ENCODE data around the gene SLC32A1.

GRCh38 chr20:38723848-38724625 is at the start of gene SLC32A1:
- no peak for TF ChIP-seq SMAD3 (CRISPR knock-in tag; IDR thresholded peaks at IDR 0.05; ENCODE audit: borderline replicate concordance)
- no peak for TF ChIP-seq ETV6 (CRISPR knock-in tag; IDR thresholded peaks at IDR 0.05)
- TF ChIP-seq CTCF (IDR thresholded peaks at IDR 0.05) = no peak
- TF ChIP-seq TEAD4 (CRISPR knock-in tag; IDR thresholded peaks at IDR 0.05) = no peak
- no peak for TF ChIP-seq ATF3 (CRISPR knock-in tag; conservative IDR thresholded peaks at IDR 0.05)
- no peak for TF ChIP-seq PRRX2 (CRISPR knock-in tag; IDR thresholded peaks at IDR 0.05)
- no peak for TF ChIP-seq MAX (CRISPR knock-in tag; IDR thresholded peaks at IDR 0.05)
- TF ChIP-seq ZNF232 (CRISPR knock-in tag; IDR thresholded peaks at IDR 0.05) = no peak
- no peak for TF ChIP-seq GABPB1 (CRISPR knock-in tag; IDR thresholded peaks at IDR 0.05)
- no peak for TF ChIP-seq FOXP4 (CRISPR knock-in tag; IDR thresholded peaks at IDR 0.05)
- TF ChIP-seq E2F5 (CRISPR knock-in tag; IDR thresholded peaks at IDR 0.05) = no peak
- no peak for TF ChIP-seq ZSCAN18 (CRISPR knock-in tag; IDR thresholded peaks at IDR 0.05)

Measured in WTC11 (cell line).